ENCODE data around the gene ZDHHC9. TPM values are rescaled to one million over a fixed set of nuclear protein-coding genes. Genes with fewer than 3 reads are reported as not detected.

ZDHHC9 gene
- total RNA-seq, 1 experiment from 2014 or later: 17.1 TPM

- no peak overlapping the region for H3K27ac ChIP-seq (ENCODE audit: low read depth, low read length, poor library complexity, severe bottlenecking)
- intact Hi-C loops (cut with micrococcal nuclease; ENCODE audit: unreplicated experiment): no loop called here
- DNase-seq (ENCODE audit: low spot score): no peak
- TF ChIP-seq CTCF (conservative IDR thresholded peaks at IDR 0.05; ENCODE audit: low read depth, low read length) (no peak), EZH2 (IDR thresholded peaks at IDR 0.05; ENCODE audit: borderline replicate concordance, low read depth, low read length, poor library complexity, severe bottlenecking) (no peak)
- CTCF ChIA-PET: no interaction called here
- H3K36me3 ChIP-seq (ENCODE audit: insufficient read depth, low read length, poor library complexity, severe bottlenecking): peaks cover 4% of the 10 kb centered on the region
- H3K27me3 ChIP-seq (replicated peaks; ENCODE audit: insufficient read depth, low read depth, low read length, poor library complexity): no peaks in the 10 kb centered on the region
- no peaks in the 10 kb centered on the region for H3K4me1 ChIP-seq (ENCODE audit: insufficient read depth, low read length, poor library complexity, severe bottlenecking)
- H3K4me3 ChIP-seq (ENCODE audit: low read depth, low read length, poor library complexity, severe bottlenecking): no peak overlapping the region
- no TSS peak for BruUV-seq (replicated peaks)
- H3K9me3 ChIP-seq (ENCODE audit: low read depth, low read length, poor library complexity, severe bottlenecking): no peaks in the 10 kb centered on the region
- POLR2A ChIA-PET (ENCODE audit: low non-redundant PET): no interaction called here
These were observed 17.8 kb downstream of the ZDHHC9 start for GRCh38 chrX:129825746-129826505.

- Histone ChIP-seq H3K4me1 (ENCODE audit: insufficient read depth, low read length, poor library complexity, severe bottlenecking) (no peaks in the 10 kb centered on the region), H3K9me3 (ENCODE audit: low read depth, low read length, poor library complexity, severe bottlenecking) (no peaks in the 10 kb centered on the region), H3K27ac (ENCODE audit: low read depth, low read length, poor library complexity, severe bottlenecking) (no peak overlapping the region), H3K36me3 (ENCODE audit: insufficient read depth, low read length, poor library complexity, severe bottlenecking) (peaks cover 4% of the 10 kb centered on the region), H3K4me3 (ENCODE audit: low read depth, low read length, poor library complexity, severe bottlenecking) (no peak overlapping the region), H3K27me3 (replicated peaks; ENCODE audit: insufficient read depth, low read depth, low read length, poor library complexity) (no peaks in the 10 kb centered on the region)
- CTCF ChIA-PET: no interaction called here
- POLR2A ChIA-PET (ENCODE audit: low non-redundant PET): no interaction called here
- DNase-seq (ENCODE audit: low spot score): no peak
- BruUV-seq (replicated peaks): no TSS peak
- intact Hi-C loops (cut with micrococcal nuclease; ENCODE audit: unreplicated experiment): no loop called here
- TF ChIP-seq CTCF (conservative IDR thresholded peaks at IDR 0.05; ENCODE audit: low read depth, low read length): no peak
- TF ChIP-seq EZH2 (IDR thresholded peaks at IDR 0.05; ENCODE audit: borderline replicate concordance, low read depth, low read length, poor library complexity, severe bottlenecking): no peak
These were observed 19.1 kb downstream of the ZDHHC9 start for GRCh38 chrX:129824620-129825019.

DNA sequence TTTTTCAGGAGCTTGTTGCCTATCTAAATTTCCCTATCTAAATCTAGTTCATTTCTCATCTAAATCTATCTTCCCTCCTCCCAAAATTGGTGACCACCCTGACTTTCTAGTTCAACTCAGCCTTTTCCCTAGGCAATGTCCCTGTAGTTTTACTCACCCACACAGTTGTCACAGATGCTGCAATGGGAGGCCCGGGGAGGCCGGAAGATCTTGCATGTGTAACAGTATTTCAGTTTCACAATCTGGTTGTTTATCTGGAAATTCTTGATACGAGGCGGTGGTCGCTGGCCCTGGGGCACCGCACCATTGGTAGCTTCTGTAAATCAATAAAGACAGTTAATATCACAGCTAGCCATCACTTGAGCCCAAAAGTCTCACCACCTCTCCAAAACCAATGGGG lies 20.2 kb downstream of the ZDHHC9 start:
- no peak overlapping the region for H3K27ac ChIP-seq (ENCODE audit: low read depth, low read length, poor library complexity, severe bottlenecking)
- TF ChIP-seq EZH2 (IDR thresholded peaks at IDR 0.05; ENCODE audit: borderline replicate concordance, low read depth, low read length, poor library complexity, severe bottlenecking) (no peak), CTCF (conservative IDR thresholded peaks at IDR 0.05; ENCODE audit: low read depth, low read length) (no peak)
- H3K4me1 ChIP-seq (ENCODE audit: insufficient read depth, low read length, poor library complexity, severe bottlenecking): no peaks in the 10 kb centered on the region
- DNase-seq (ENCODE audit: low spot score): no peak
- POLR2A ChIA-PET (ENCODE audit: low non-redundant PET): no interaction called here
- no peak overlapping the region for H3K4me3 ChIP-seq (ENCODE audit: low read depth, low read length, poor library complexity, severe bottlenecking)
- no TSS peak for BruUV-seq (replicated peaks)
- peaks cover 4% of the 10 kb centered on the region for H3K36me3 ChIP-seq (ENCODE audit: insufficient read depth, low read length, poor library complexity, severe bottlenecking)
- intact Hi-C loops (cut with micrococcal nuclease; ENCODE audit: unreplicated experiment): loop anchor here (1.0 to 2.0 kb wide), 2 partner anchors 187 to 216 kb away; no protein-coding TSS in a partner anchor
- CTCF ChIA-PET: no interaction called here
- no peaks in the 10 kb centered on the region for H3K27me3 ChIP-seq (replicated peaks; ENCODE audit: insufficient read depth, low read depth, low read length, poor library complexity)
- H3K9me3 ChIP-seq (ENCODE audit: low read depth, low read length, poor library complexity, severe bottlenecking): no peaks in the 10 kb centered on the region
